NCI-H1930 (cell line): Measurements from ENCODE around the gene CTDSP2.

Experiments used
- DNase-seq, 2 experiments: peaks; one replicate each; lab custom pipeline; 2025; lab: John Stamatoyannopoulos, UW

CTDSP2 gene

DNA sequence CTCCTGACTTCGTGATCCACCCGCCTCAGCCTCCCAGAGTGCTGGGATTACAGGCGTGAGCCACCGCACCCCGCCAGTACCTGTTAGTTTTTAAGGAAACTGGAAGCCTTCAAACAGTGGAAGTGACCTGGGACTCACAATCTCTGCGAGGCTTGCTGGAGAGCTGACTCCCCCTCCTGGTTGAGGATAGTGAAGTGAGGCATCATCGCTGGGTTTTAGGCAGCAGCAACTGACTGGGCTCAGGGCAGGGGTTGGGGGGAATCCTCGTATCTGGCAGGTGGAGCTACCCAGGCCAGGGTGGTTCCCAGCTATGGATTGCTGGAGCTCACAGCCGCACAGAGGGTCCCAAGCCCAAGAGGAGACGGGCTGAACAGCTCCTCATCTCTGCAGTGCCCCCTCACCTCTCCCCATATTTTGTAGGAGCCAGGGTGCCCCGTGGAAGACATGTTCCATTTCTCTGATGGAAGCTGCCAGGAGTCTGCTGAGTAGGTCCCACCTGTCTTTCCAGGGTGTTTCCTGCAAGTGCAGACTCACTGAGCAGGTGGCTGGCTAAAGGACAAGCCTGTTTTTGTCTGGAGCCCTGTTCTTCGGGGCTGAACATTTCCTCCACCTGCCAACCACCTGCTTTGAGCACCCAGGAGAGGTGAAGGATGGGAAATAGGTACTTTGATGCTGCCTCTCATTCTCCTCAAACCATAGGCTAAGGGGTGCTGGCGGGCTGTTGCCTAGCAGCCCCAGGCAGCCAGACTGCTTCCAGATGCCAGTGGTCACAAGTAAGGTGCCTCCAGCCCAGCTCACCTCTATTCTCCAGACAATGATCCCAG lies 31.1 kb downstream of the CTDSP2 start:
- no peak for DNase-seq

- DNase-seq: no peak
These were observed 32.4 kb downstream of the CTDSP2 start for GRCh38 chr12:57813971-57814772.

DNA sequence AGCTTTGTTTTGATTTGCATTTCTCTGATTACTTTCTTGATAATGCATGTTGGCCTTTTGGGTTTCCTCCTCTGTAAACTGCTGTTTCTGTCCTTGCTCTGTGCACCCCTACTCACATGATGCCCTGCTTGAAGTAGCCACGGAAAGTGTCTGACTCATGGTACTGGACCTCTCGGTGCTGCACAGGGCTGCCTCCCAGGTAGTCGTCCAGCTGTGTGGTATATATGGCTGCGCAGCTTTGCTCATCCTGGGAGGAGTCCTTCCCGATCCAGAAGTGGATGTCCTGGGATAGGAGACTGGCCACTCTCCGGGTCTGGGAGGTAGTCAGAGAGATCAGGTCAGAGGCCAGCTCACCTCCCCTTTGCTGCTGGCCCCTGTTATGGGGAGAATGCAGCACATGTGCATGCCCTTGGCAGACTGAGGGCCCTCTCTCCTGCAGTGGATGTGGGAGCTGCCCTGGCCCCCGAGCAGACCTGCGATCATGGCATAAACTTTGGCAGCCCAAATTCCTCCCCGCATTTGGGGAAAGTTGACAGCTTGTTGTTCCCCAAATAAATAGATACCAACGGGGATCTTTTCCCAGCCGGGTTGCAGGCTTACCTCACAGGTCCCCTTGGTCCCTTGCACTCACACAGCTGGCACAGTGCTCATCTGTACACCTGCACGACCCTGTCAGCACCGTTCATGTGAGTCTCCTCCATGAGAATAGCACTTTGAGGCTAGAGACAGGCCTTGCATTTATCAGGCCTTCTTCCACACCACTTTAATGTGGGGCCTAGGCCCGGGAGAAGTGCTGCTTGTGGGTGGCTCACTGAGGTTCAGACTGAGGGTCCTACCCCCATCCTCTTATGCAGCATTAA lies 33.2 kb downstream of the CTDSP2 start:
- DNase-seq: no peak

DNA sequence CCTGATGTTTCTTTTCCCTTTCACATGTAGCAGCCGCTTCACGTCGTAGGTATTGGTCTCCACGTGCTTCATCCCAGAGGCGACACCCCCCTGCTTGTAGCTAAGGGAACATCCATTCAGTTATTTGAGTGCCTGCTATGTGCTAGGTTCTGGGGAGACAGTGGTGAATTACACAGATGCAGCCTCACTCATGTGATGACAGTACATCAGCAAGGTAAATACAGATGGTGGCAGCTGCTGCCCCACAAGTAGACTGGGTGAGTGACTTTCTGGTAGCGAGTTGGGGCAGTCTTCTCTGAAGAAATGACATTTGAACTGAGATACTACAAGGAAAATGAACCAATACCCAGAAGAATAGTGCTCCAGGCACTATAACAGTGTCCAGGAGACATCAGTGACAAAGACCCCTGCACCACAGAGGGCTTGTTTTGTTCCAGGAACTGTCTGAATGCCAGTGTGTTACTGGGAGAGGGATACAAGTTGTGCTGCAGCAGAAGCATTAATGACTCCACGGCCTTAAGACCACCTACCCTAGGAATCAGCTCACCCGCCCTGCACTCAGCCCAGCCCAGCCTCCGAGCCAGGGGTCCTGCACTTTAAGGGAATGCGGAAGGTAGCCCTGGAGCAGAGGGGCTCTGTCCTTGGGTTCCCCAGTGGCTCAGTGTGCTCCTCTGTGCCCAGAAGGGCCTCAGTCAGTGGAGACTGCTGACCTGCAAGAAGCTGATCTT lies 35.3 kb downstream of the CTDSP2 start:
- DNase-seq: no peak

GRCh38 chr12:57810450-57810849 lies 36.1 kb downstream of the CTDSP2 start:
- DNase-seq: no peak

- DNase-seq: no peak
These were observed 37.1 kb downstream of the CTDSP2 start for GRCh38 chr12:57809425-57809824.

DNA sequence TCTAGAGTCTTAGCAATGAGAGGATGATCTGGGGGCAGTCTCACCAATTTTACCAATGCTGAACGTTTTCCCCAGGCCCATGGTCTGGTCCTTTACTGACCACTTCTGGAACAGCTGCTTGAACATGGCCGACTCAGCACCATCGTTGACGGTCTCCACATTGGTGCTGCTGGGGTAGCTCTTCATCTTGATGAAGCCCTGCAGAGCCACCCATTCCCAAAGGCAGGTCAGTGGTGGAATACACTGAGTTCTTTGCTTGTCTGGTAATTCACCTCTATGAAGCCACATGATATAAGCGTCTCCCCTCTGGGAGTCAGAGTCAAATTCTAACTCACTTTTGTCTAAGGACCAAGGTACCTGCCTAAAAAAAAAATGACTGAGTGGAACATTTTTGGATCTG lies 38.2 kb downstream of the CTDSP2 start:
- no peak for DNase-seq

- DNase-seq: no peak
These were observed 39.2 kb downstream of the CTDSP2 start for GRCh38 chr12:57807285-57807684.

DNA sequence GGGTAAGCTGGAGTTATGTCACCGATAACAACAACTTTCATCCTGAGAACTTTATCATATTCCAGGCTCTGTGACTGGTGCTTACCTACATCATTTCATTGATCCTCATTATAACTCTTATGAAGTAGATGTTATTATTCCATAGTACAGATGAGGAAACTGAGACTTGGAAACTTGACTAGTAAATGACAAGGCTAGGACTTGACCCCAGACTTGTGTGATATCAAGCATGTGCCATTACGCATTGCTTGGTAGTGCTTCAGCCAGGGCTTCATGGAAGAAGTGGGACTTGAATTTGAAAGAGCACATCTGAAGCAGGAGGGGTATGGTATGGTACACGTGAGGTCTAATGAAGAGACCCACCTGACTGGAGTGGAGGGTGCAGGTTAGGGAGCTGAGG lies 39.9 kb downstream of the CTDSP2 start:
- no peak for DNase-seq

DNA sequence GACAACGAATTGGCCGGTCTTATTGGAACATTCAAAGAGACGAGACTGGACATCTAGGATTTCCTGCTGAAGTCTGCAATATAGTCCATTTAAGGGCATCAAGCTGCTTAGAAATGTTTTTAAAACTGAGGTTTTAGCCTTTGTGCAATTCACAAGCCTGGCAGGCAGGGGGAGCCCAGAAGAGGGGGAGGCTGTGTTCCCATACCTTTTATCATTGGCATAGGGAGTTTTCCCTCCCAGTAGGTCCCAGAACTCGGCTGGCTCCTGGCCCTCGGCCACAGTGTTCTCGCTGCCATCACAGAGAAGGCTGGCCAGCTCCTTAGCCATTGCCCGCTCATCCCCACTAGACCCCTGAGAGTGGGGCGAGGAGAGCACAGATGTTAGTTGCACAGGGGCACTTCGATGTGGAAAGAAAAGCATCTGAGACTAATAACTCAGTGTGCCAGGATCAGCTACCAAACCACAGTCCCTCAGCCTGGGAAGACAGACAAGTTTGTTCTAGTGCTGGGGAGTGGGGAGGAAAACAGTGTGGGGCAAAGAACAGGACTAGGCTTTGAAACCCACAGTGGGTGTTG lies 43.1 kb downstream of the CTDSP2 start:
- DNase-seq: no peak

- no peak for DNase-seq
These were observed 43.9 kb downstream of the CTDSP2 start for GRCh38 chr12:57802607-57803006.

DNA sequence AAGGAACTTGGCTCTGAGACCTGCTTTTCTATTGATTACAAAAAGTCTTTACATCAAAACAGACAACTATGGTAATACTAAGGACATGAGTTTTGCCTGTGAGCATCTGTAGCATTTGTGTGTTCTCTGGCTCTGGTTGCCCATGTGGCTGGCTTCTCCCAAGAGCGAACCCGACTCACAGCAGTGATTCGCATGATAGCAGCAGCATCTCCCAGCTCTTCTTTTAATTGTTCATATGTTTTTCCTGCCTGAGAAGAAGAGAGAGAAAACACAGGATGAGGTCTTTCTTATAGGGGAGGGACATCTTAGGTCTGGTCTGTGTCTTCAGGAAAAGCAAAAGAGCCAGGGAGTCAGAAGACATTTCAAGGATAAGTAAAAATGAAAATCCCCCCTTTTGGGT lies 45.6 kb downstream of the CTDSP2 start:
- no peak for DNase-seq

- DNase-seq: no peak
These were observed 48.6 kb downstream of the CTDSP2 start for GRCh38 chr12:57797933-57798332.

GRCh38 chr12:57796996-57797395 lies 49.5 kb downstream of the CTDSP2 start:
- no peak for DNase-seq

GRCh38 chr12:57795354-57795753 lies 51.2 kb downstream of the CTDSP2 start:
- no peak for DNase-seq

- DNase-seq: no peak
These were observed 52.6 kb downstream of the CTDSP2 start for GRCh38 chr12:57793920-57794319.

DNA sequence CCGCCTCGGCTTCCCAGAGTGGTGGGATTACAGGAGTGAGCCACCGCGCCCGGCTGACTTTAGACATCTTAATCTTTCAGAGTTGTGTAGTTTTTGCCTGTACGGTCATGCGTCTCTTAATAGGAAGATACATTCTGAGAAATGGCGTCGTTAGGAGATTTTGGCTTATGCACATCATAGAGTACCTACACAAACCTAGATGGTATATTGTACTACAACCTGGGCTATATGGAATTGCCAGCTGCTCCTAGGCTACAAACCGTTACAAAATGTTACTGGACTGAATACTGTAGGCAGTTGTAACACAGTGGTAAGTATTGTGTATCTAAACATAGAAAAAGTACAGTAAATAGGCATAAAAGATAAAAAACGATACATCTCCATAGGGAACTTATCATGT lies 62.7 kb downstream of the CTDSP2 start:
- DNase-seq: no peak

DNA sequence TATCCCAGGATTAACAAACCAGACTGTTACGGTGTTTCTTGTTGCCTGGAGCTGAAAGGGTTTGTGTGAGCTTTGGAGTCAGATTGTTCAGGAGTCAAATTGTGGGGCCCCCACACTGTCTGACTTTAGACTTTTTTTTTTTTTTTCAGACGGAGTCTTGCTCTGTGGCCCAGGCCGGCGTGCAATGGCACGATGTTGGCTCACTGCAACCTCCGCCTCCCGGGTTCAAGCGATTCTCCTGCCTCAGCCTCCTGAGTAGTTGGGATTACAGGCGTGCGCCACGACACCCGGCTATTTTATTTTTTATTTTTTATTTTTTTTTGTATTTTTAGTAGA lies 63.1 kb downstream of the CTDSP2 start:
- no peak for DNase-seq

GRCh38 chr12:57782608-57783465 lies 63.7 kb downstream of the CTDSP2 start, which contains the start of gene TSFM:
TSFM (plus strand) TSS chr12:57782787; CDS start chr12:57782802, 15 bp downstream.
- peak; percentile 90 to 98 for DNase-seq

DNA sequence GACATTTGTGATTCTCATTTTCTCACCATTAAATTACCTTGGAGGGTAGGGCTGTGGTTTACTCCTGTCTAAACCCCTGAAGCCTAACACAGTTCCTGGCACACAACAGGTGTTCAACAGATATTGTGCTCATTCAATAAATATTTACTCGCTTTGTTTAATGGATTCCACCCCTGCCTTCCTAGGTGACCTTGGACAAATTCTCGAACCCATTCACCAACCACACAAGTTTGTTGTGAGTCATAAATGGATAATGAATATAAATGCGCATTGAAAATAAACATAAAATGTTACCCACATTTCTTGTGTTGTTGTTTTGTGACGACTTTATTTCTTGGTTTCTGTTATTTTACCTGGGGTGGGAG lies 64.3 kb downstream of the CTDSP2 start:
- DNase-seq: no peak
